Epithelial cell of prostate (primary cell): Measurements from ENCODE around the gene KCNK2.

Experiments used
- DNase-seq: peaks from one replicate; pipeline ENCODE4 v3.0.0-alpha.2; 2011; ENCODE audit warnings: low read depth, low spot score
- H3K27ac ChIP-seq: fragments of 450-650 bp; 2 replicates; pipeline ENCODE4 v1.5.1; 2017; ENCODE audit warnings: mild to moderate bottlenecking

KCNK2 gene

DNA sequence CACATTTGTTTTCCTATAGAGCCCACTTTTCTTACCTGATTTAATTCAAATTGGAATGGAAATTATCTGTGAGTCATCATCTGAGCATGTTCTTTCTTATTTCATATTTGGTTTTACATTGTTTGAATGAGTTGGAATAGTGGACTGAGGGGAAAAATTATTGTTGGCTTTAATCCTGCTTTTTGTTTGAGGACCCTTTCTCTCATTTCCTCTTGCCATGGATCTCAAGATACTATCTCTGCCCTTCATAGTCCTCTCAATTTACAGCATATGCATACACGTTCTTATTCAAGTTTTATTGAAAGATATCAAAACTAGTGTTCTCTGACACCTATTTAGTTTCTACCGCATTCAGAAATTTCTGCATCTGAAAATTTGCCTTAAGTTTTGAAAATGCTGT is 5.1 kb downstream of the KCNK2 start:
- no peak overlapping the region for H3K27ac ChIP-seq
- no peak for DNase-seq

DNA sequence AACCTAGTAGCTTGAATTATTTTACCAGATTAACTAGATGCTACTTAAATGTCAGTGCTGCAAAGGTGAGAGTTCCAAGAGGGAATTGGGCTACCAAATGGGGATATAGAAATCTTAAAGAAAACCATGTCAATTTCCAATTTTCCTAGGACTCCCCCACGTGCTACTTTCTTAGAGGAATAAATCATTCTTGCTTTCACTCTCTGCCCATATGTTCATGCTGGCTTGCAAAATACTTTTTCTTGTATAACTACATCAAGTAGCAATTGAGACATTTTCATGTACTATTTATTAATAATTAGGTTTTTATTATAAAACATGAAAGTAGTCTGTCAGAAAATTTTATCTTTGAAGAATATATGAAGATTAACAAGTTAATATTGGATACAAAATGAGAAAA is 11.8 kb downstream of the KCNK2 start:
- DNase-seq: no peak
- no peak overlapping the region for H3K27ac ChIP-seq

DNA sequence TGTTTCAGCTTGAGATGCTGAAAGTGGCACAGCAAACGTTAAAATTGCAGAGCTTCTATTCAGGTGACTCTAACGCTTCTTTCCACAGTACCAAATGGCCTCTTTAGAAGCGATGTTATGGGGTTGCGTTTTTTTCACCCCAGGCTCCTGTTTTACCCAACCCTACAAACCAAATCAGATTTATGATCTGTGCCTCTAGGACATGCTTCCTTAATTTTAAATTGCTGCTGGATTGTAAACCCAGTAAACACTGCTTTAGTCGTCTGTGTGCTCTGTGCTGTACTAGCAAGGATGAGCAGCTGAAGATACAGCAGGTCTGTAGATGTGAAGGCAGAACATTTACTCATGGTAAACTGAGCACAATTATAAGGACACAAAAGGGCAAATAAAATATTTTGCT is 13.0 kb downstream of the KCNK2 start:
- no peak for DNase-seq
- H3K27ac ChIP-seq: no peak overlapping the region

DNA sequence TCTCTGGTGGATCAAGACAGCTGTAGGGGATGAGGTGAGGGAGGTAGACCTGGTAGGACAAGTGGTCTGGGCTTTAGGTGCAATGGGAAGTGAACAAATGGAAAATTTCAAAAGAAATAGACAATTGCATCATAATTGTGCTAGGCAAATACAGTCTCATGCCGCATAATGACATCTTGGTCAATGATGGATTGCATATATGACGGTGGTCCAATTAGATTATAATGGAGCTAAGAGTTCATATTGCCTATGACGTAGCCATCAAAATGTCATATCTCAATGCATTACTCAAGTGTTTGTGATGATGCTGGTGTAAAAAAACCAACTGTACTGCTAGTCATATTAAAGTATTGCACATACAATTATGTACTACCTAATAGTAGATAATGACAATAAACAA is 19.0 kb downstream of the KCNK2 start:
- no peak overlapping the region for H3K27ac ChIP-seq
- no peak for DNase-seq

DNA sequence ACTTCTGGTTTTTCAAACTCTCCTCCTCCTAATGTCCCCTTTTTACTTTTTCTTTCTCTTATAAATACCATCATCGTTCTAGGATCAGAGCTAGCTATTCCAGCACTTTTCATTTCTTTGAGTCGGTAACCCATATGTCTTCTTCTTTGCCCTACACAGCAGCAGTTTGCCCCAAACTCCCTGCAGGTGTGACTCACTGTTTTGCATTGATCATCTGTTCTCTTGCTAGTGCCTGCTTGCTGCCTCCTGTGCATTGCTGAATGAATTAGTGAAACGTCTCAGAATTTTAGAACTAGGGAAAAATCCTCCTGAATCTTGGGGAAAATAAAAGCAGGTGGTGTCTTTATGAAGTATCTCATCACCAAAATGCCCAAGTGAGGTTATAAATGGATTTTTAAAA is 21.7 kb downstream of the KCNK2 start:
- no peak for DNase-seq
- no peak overlapping the region for H3K27ac ChIP-seq

DNA sequence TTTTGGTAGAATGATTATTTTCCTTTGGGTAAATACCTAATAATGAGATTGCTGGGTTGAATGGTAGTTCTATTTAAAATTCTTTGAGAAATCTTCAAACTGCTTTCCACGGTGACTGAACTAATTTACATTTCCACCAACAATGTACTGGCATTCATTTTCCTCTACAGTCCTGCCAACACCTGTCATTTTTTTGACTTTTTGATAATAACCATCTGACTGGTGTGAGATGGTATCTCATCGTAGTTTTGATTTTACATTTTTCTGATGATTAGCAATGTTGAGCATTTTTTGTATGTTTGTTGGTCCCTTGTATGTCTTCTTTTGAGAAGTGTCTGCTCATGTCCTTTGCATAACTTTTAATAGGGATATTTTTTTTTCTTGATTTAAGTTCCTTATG is 23.5 kb downstream of the KCNK2 start:
- H3K27ac ChIP-seq: no peak overlapping the region
- DNase-seq: no peak

DNA sequence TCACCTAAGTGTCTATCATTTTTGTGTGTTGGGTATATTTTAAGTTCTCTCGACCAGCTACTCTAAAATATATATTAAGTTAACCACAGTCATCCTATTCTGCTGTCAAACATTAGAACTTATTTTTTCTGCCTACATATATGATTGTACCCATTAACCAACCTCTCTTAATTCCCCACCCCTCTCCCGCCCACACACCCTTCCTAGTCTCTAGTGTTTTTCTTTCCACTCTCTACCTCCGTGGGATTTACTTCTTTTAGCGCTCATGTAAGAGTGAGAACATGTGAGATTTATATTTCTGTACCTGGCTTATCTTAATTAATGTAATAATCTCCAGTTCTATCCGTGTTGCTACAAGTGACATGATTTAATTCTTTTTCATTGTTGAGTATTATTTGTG is 26.6 kb downstream of the KCNK2 start:
- no peak for DNase-seq
- H3K27ac ChIP-seq: no peak overlapping the region

DNA sequence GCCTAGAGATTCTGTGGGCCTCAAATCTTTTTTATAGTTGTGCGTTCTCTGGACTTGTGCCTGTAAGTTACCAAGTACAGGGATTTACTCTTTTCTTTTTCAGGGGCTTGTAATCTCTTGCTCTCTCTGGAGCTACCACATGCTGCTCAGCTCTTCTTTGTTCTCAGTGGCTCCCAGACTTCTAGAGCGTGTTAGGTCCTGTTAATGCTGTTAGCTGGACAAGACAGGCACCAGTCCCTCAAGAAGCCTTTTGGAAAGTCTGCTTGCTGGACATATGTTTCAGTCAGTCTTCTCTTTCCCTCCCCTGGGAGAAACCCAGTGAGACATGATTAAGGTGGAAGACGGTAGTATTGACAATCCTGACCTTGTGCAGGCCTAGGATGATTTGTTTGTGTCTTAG is 29.4 kb downstream of the KCNK2 start:
- H3K27ac ChIP-seq: no peak overlapping the region
- DNase-seq: no peak

DNA sequence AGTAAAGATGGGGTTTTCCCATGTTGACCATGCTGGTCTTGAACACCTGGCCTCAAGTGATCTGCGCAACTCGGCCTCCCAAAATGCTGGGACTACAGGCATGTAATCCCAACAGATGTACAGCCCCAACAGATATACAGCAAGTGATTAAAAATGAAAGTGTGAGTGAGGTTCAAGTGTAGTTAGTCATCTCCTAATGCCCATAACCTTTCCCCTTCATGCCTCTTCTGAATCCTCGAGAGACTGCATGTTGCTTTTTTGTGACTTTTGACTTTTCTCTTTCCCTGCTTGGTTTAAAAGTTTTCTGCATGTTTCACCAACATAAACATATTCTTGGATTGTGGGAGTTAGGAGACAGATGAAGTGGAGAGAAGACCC is 31.2 kb downstream of the KCNK2 start:
- H3K27ac ChIP-seq: no peak overlapping the region
- DNase-seq: no peak

DNA sequence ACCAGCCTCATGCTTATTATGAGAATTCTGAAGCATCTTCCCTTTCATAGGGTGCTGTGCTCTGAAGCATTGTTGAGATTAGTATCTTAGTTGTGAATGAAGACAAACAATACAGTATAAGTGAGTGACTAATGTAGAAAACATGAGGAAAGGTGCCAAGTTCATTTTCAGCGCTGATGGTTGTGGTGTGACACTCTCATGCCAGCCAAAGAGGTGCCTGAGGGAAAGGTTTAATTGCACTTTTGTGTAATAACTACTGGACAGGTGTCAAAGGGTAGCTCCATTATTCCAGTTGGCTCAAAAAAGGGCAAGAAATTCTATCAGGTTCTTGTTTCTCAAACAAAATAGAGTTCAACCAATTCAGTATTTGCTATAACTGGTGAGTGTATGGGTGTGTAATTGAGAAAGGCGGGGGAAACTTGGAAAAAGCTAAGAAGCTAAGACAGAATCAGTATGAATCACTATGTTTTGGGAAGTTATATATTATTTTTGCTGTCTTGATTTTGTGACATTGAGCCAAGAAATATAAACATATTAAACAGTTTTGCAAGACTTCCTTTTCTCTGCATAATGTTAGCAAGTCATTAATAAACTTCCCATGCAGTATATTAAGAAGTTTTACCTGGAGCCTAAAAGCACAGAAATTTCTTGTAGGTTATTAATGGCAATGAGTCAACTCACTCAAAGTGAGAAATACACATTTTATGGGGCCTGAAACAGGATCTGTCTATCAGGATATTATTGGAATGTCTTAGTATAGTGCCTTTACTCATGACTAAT is 31.8 kb downstream of the KCNK2 start:
- H3K27ac ChIP-seq: peak overlapping the region; percentile 22
- DNase-seq: peak; percentile 56

DNA sequence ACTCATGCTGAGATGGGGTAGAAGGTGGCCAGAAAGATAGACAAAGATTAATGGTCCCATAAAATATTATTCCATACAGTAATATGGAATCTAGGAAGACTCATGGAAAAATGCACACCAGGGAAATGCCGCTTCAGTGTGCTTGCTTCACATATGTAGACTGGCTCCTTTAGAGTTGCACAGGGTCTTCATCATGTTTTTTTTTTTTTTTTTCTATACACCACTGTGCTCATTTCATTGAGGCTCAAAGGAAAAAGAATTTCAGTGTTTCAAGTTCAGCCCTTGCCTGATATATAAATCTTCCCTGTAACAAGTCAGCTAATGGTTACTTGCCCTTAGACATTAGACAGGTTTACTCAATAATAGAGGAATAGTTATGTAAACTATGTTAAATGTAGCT is 33.2 kb downstream of the KCNK2 start:
- no peak for DNase-seq
- no peak overlapping the region for H3K27ac ChIP-seq

DNA sequence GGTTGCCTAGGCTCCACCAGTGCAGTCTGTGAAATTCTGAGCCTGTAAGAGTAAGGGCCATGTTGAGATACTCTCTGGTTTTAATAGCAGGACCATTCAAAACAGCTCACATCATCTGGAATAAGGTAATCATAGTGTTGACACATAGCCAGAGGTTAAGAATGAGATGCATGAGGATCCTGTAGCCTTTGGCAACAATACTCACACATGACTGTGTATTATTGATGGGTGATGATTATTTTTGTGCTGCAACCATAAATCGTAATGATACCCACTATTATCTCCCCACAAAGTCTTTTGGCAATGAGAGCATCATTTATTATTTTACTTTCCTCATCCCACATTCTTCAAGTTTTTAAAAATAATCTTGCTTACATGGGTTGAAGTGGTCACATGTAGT is 35.5 kb downstream of the KCNK2 start:
- H3K27ac ChIP-seq: no peak overlapping the region
- DNase-seq: no peak

DNA sequence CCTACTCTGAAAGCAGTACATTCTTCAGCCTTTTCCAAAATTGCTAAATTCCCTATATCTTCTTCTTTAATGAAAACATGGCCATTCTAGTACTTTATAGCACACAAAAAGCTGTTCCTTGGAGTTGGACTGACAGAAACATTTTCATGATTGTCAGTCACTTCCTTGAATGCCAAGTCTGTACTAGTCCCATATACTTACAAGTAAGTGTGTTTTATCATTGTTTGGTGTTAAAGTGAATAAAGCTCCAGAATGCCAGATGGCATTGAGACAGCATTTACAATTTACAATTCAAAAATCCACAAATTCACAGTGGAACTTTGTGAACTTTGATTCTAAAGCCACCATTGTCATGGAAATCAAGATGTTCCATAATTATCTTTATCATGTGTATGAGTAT is 36.5 kb downstream of the KCNK2 start:
- H3K27ac ChIP-seq: no peak overlapping the region
- DNase-seq: no peak

DNA sequence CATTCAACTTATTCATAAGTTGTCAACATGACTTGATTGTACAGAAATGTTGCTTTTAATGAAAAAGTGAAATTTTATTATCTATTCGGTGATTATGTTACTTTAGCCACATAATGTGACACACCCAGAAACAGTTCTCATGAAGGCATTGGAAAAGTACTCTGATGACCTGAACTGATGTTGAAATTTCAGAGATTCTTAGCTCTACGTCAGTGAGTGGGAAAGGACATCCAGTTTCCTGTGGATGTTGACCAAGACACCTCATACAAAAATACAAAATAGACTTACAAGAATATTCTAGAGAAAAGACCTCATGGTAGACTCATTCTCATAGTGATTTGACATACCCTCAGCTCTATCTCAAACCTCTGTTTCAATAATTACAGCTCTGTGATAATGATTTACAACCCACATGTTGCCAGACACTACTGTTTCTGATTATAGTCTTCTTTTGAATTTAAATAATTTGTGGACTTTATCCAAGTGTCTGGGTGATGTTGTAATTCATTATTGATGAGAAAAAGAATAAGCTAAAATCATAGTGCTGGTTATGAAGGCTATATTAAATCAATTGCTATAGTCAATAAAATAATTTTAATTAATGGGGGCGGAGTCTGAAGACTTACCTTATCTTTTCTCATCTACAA is 37.3 kb downstream of the KCNK2 start:
- DNase-seq: no peak
- no peak overlapping the region for H3K27ac ChIP-seq

DNA sequence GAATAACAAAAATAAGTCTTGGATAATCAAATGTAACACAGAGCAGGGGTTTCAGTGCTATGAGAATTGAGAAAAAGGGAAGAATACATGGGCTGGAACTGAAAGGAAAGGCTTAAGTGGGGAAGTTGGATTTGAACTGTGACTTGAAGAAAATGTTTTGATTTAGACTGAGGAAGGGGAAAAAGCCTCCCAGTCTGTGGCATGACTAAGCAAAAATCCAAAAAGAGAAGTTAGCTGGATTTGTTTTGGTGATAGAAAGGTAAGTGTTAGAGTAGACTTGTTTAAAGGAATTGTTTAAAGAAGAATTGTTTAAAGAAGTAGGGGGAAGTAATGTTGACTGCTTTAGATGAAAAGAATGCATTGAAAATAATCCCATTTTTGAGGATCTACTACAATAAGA is 46.0 kb downstream of the KCNK2 start:
- no peak overlapping the region for H3K27ac ChIP-seq
- no peak for DNase-seq

DNA sequence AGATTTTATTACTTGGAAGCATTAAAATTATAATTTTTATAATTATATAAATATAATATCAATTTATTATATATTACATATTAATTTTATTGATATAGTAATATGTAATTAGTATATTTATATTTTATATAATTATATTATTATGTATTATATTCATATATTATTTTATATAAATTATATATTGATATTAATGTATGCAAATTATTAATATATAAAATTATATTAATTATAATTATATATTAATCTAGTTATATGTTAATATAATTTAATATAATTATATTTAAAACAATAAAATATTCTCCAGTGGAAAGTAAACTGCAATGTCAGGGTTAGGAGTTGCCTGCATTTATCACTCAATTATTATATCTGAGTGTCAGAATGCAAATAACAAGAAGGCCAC is 48.8 kb downstream of the KCNK2 start:
- H3K27ac ChIP-seq: no peak overlapping the region
- no peak for DNase-seq

DNA sequence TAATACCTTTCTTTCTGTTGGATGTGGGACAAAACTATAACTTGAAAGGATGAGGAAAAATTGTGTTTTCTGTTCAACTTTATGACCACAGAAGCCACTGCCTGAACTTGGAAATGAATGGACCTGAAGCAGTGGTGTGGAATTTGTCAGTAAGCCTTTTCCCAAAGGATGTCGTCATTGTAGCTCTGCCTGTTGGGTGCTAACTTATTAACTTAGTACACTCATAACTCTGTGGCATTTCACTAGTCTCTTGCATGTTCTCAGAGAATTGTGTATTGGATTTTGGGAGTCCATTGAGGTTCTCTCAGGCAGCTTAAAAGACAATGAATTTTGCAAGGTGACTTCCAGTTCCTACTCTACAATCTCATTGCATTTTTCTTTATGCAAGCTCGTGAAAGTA is 49.6 kb downstream of the KCNK2 start:
- no peak overlapping the region for H3K27ac ChIP-seq
- DNase-seq: no peak

DNA sequence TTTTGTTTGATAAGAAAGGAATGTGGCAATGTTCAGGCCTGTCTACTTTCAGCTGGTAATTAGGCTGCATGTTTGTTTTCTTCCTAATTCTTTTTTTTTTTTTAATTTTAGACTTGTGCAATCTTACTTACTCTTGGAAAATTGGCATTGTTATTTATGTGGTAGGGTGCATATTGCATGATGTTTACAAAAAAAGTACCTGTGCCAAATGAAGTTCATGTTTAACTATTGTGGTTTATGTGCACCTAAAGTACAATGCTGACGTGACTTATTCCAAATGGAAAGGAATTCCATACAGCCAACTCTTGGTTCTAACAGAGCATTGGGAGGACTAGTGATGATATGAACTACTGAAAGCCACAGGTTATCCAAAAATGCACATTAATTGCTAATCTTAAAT is 51.0 kb downstream of the KCNK2 start:
- DNase-seq: no peak
- H3K27ac ChIP-seq: no peak overlapping the region

DNA sequence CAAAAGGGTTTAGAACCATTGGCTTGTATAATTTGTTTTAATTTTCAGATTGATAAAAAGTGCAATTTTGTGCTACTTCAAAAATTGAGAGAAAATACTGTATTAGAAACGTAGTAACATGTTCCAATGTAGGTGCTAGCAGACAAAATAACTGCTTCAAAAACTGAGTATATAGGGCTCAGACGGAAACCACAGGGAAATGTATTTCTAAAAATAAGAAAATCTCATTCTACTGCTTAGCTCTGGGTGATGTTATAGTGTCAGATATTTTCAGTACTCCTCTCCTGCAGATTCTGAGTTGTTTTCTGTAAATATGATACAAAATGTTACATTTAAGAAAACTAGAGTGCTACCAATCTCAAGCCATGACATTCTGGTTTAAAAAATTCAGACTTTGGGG is 55.4 kb downstream of the KCNK2 start:
- no peak overlapping the region for H3K27ac ChIP-seq
- no peak for DNase-seq

DNA sequence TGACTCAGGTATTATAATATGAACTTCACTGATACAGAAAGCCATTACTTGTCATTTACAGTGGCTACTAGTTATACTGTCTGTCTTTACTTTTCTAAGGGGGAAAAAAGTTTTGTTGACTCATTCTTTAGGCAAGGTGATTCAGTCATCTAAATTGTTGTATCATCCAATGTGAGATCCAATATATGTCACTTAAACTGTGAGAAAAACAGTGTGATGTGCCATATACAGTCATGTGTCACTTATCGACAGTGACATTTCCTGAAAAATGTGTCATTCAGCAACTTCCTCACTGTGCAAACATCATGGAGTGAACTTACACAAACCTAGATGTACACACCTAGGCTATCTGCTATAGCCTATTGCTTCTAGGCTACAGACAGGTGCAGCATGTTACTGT is 57.6 kb downstream of the KCNK2 start:
- DNase-seq: no peak
- no peak overlapping the region for H3K27ac ChIP-seq

DNA sequence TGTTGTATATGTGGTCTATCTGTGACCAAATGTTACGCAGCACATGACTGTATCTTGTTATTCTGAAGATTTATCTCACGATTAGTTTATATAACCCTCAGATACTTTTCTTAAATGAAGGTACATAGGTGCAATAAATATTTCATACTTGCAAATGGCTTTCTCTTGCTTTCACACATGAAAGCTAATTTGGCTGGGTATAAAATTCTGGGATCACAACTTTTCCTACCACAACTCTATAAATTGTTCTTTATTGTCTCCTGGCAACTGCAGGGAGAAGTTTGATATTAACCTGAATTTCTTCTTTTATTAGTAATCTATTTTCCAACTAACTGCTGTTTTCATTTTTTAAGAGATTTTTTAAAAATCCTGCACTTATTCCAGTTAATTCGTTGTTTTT is 58.9 kb downstream of the KCNK2 start:
- H3K27ac ChIP-seq: no peak overlapping the region
- no peak for DNase-seq

DNA sequence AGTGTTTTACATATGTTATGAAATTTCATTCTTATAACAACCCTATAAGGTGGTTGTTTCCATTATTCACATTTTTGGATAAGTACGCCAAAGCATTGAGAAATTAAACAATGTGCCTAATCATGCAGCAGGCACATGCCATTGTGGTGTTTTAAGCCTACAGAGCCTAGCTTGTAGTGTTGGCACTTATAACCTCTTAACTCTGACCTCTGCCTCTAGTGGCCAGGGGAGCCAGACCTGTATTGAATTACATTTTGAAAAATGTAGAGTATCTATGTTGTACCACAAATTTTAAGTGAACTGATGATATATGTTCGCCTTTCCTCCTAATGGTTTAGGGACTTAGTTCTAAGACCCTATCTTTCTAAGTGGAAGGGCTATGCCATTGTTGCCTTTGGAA is 61.0 kb downstream of the KCNK2 start:
- H3K27ac ChIP-seq: no peak overlapping the region
- no peak for DNase-seq
